Measurements from ENCODE around the gene ARFGAP1.
"Not testable (repeated sequence)": the region's sequence is repeated elsewhere in the genome, so short reads cannot be mapped to it uniquely, and the experiment has no call there.

Gene ARFGAP1

DNA sequence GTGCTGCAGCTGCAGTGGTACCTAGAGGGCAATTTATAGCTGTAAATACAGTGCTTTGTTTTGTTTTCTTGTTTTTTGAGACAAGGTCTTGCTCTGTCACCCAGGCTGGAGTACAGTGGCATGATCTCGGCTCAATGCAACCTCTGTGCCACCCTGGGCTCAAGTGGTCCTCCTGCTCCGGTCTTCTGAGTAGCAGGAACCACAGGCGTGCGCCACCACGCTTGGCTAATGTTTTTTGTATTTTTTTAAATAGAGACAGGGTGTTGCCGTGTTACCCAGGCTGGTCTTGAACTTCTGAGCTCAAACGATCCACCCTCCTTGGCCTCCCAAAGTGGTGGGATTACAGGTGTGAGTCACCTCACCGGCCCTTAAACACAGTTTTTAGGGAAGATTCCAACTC, 61.7 kb downstream of the ARFGAP1 start:
- intact Hi-C loops (cut with DNase I) = no loop called here
- no peak for DNase-seq

DNA sequence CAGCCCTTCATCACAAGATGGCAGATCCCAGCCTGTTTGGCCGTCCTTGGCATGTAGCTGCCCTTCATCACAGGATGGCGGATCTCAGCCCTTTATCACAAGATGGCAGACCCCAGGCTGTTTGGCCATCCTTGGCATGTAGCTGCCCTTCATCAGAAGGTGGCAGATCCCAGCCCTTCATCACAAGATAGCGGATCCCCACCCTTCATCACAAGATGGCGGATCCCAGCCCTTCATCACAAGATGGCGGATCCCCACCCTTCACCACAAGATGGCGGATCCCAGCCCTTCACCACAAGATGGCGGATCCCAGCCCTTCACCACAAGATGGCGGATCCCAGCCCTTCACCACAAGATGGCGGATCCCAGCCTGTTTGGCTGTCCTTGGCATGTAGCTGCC, 62.4 kb downstream of the ARFGAP1 start:
- intact Hi-C loops (cut with DNase I); DNase-seq: not testable (repeated sequence)

DNA sequence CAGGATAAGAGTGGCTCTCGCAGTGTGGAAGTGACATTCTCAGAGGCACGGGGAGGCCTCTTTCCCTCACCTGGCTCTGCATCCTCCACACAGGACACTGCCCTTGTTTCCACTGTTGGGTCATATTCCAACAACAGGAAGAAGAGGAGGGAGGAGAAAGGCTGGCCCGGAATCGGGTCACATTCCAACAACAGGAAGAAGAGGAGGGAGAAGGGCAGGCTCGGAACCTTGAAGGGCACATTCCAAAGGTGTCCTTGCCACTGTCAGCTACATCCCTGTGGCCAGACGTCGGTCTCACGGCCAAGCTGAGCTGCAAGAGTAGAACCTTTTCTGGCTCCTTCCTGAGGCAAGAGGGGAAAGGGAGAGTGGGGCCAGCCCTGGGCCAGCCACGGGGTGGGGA, 63.1 kb downstream of the ARFGAP1 start:
- intact Hi-C loops (cut with DNase I) = no loop called here

DNA sequence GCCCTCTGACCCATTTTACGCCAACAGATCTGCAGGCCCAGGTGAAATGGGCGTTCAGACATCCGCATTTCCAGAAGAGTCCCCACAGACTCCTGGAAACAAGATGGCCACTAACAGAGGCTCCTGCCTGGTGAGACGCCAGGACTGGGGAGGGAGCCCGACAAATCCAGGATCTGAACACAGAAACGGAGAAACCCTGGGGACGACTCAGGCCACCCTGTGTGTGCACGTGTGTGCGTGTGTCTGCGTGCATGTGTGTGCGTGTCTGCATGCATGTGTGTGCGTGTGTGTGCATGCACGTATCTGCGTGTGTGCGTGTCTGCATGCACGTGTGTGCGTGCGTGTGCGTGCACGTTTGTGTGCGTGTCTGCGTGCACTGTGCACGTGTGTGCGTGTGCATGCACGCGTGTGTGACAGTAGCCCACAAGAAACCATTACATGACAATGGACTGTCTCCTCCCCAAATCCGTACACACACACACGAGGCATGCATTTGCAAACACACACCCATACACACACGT, 63.7 kb downstream of the ARFGAP1 start:
- DNase-seq = no peak
- intact Hi-C loops (cut with DNase I) = no loop called here

More for the DNA sequence above, 63.1 kb downstream of the ARFGAP1 start:
- no peak for DNase-seq

DNA sequence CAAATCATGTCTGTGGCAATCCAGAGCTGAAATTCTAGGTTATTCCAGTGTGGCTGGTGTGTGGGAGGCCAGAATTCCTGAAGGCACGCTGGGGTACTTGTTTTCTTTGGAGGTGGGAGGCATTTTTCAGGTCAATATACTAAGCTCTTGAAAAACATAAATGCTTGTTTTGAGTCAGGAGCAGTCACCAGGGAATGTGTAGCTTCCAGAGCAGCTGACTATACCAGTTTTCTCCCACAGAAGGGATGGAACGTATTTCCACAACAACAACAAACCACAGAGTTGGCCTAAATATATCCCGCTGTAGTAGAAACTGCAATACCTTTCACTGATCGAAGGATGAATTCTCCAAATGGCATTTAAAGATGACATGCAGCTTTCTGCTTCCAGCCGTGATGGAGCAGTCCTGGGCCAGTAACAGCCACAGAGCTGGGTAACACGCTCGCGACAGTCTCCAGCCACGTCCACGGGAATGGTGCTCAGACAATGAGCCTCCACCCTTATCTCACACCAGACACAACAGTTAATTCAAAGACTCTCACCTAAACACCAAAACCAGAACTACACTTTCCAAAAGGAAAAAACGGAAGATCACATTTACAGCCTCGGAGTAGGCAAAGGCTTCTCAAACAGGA, 65.3 kb downstream of the ARFGAP1 start:
- intact Hi-C loops (cut with DNase I) = no loop called here
- DNase-seq = no peak
